Measurements from ENCODE around the gene ACD.

The ACD gene

DNA sequence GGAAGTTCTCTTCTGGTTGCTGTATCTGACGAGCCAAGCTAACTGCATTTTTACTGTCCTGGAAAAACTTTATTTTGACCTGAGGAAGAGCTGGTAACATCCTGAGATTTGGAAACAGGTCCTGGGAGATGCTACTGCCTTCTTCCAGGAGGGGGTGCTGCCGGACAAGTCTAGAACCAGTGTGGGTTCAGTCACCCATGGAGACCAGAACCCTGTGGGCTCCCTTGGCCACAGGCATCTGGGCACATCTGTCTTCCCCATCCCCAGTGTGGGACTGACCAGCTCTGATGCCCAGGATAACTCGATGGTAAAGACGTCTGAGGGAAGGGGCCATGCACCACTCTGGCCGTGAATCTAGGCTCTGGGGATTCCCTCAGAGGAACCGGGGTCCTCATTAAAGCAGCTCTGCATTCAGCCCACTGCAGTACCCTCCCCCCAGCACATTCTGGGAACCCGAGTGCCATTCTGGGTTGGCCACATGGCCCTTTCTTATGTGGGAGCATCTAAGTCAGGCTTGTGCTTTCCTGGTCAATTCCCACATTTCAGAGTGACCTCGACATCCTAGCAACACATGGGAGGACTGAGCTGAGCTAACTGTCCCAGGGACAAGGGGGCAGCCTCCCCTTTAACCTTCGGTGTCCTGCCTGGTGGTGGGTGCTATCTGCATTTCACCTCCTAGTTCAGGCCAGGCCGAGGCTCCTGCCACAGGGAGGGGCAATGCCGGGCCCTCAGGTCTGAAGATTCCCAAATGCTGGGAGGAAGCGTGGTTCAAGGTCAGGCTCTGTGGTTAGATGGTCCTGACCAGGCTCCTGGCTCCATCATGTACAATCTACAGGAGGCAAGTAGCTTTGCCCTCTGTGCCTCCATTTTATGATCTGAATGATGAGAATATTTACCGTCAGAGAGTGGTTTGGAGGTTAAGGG lies 12.9 kb upstream of the ACD start:
- peaks cover 7% of the 10 kb centered on the region for H3K36me3 ChIP-seq (ENCODE audit: insufficient read depth, low read length)
- no peaks in the 10 kb centered on the region for H3K27me3 ChIP-seq (ENCODE audit: insufficient read depth, low read length)
- H2AFZ ChIP-seq (ENCODE audit: low read depth, low read length) = no peak overlapping the region
- no peaks in the 10 kb centered on the region for H3K9me3 ChIP-seq (ENCODE audit: low read length)
- H3K4me1 ChIP-seq (ENCODE audit: insufficient read depth, low read length) = no peaks in the 10 kb centered on the region
- H3K4me3 ChIP-seq (ENCODE audit: low read length) = no peak overlapping the region

DNA sequence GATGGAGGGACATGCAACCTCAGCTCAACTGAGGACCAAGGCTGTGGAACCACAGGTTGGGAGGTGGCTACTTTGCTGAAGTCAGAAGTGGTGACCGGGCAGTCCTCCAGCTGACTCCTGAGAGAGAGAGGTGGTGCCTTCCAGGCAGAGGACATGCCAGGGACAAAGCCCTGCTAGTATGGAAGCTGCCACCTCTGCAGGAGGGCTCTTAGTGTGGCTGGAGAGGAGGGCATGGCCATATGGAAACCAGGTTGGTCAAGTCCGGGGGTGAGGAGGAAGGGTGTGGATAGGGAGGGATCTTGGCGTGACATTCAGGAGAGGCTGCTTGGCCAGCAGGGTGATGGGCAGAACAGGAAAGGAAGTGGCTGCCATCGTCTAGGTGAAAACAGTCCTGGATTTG lies 12.2 kb upstream of the ACD start:
- Histone ChIP-seq H3K27me3 (ENCODE audit: insufficient read depth, low read length) (no peaks in the 10 kb centered on the region), H3K4me3 (ENCODE audit: low read length) (no peak overlapping the region), H2AFZ (ENCODE audit: low read depth, low read length) (no peak overlapping the region), H3K36me3 (ENCODE audit: insufficient read depth, low read length) (peaks cover 7% of the 10 kb centered on the region), H3K9me3 (ENCODE audit: low read length) (no peaks in the 10 kb centered on the region), H3K4me1 (ENCODE audit: insufficient read depth, low read length) (peaks cover 6% of the 10 kb centered on the region)

DNA sequence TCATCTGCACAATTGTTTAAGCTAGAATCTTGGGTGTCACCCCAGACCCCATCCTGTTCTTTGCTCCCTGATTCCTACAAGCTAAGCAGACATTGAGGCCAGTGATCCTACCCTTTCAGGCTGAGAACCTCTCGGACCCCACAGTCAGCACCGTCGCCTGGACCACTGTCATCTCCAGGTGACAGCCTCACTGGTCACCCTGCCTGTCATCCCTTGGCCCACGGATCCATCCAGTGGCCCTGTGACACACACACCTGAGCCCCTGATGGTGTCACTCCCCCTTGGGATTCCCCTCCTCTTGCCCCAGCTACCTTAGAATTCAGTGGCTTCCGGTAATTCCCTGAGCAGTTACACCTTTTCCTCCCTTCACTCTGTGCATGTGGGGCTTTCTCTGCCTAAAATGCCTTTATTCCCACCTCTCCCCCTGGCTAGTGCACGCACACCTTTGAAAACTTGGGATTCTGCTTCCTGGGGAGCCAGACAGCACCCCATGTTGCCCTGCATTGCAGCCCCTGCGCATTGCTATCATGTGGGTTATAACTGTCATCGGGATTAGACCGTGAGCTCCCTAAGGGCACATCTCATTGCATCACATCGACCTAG lies 9.5 kb upstream of the ACD start:
- H3K4me3 ChIP-seq (ENCODE audit: low read length) = no peak overlapping the region
- no peak overlapping the region for H2AFZ ChIP-seq (ENCODE audit: low read depth, low read length)
- no peaks in the 10 kb centered on the region for H3K27me3 ChIP-seq (ENCODE audit: insufficient read depth, low read length)

DNA sequence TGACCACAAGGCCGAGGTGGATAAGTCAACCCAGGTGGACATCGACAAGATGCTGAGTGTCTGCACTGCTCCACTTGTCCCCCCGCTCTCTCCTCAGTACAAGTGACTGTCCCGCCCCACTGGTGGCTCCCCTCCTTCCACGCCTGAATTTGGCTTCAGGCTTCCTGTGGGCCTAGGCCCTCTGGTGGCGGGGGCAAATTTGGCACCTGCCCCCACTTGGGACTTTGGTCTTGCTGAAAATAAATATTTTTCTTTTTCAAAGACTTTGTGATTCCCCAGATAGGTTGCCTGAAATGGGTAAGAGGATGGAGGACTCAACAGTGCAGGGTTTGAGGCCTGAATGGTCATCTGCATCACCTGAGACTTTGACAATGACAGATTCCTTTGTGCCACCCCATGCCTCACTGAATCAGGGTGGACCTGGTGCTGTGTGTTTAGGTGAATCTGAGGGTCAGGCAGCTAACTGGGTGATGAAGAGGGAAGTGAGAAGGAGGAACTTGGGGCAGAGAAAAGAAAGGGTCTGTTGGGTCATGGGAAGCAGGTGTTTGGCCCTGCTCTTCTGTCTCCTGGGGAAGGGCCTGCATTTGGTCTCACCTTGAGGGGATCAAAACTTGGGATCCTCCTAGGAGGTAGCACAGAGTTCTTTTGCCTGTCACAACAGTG lies 8.6 kb upstream of the ACD start:
- Histone ChIP-seq H3K27me3 (ENCODE audit: insufficient read depth, low read length) (no peaks in the 10 kb centered on the region), H3K4me3 (ENCODE audit: low read length) (no peak overlapping the region), H3K9me3 (ENCODE audit: low read length) (no peaks in the 10 kb centered on the region), H3K36me3 (ENCODE audit: insufficient read depth, low read length) (peaks cover 6% of the 10 kb centered on the region), H2AFZ (ENCODE audit: low read depth, low read length) (no peak overlapping the region), H3K4me1 (ENCODE audit: insufficient read depth, low read length) (peaks cover 17% of the 10 kb centered on the region)

More for the DNA sequence above, 9.5 kb upstream of the ACD start:
- Histone ChIP-seq H3K9me3 (ENCODE audit: low read length) (no peaks in the 10 kb centered on the region), H3K36me3 (ENCODE audit: insufficient read depth, low read length) (no peaks in the 10 kb centered on the region), H3K4me1 (ENCODE audit: insufficient read depth, low read length) (peaks cover 17% of the 10 kb centered on the region)

DNA sequence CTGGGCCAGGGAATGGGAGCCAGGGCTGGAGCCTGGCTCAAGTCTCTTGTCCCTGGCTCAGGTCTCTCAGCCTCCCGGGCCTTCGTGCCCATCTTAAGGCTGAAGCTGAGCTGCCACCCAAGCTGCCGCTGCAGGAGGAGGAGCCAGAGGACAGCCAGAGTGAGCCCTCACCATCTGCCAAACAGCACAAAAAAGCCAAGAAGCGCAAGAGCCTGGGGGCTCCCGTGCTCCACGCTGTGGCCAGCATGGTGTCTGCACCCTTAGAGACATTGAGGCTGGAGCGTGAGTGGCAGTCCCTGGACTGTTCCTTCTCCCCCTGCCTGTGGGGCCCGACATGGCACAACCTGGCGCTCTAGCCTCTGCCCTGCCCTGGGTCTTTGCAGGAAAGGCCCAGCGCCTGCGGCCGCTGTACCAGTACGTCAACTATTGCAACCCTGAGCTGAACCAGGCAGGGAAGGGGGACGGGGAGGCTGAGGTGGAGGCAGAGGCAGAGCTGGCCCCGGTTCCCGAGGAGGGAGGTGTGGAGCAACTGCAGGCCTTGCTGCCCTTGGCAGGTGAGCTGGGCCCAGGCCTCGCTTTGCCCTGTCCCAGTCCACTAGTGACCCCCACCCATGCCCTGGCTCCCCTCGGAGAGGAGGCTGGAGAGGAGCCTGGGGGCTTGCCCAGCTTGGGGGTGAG lies 7.9 kb upstream of the ACD start:
- no peaks in the 10 kb centered on the region for H3K27me3 ChIP-seq (ENCODE audit: insufficient read depth, low read length)
- H3K4me1 ChIP-seq (ENCODE audit: insufficient read depth, low read length) = peaks cover 17% of the 10 kb centered on the region
- no peak overlapping the region for H3K4me3 ChIP-seq (ENCODE audit: low read length)
- H3K9me3 ChIP-seq (ENCODE audit: low read length) = no peaks in the 10 kb centered on the region
- H2AFZ ChIP-seq (ENCODE audit: low read depth, low read length) = no peak overlapping the region
- H3K36me3 ChIP-seq (ENCODE audit: insufficient read depth, low read length) = peaks cover 13% of the 10 kb centered on the region

DNA sequence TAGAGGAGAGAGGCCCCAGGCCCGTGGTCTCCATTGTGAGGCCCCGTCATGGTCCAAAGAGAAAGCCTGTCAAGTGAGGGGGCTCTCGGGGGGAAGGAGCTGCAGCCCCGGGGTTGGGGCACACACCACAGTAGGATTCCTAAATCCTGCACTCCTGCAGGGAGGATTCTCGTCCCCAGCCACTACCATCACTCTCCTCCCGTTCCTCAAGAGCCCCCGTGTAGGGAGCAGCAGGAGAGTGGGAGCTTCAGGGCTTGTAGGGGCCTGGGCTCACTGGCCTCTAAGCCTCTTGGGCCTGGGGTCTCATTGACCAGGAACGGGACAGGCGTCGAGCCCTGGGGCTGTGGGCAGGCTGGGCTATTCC lies 7.4 kb upstream of the ACD start:
- Histone ChIP-seq H3K4me3 (ENCODE audit: low read length) (no peak overlapping the region), H3K4me1 (ENCODE audit: insufficient read depth, low read length) (peaks cover 17% of the 10 kb centered on the region), H3K9me3 (ENCODE audit: low read length) (no peaks in the 10 kb centered on the region), H2AFZ (ENCODE audit: low read depth, low read length) (no peak overlapping the region), H3K27me3 (ENCODE audit: insufficient read depth, low read length) (no peaks in the 10 kb centered on the region), H3K36me3 (ENCODE audit: insufficient read depth, low read length) (peaks cover 18% of the 10 kb centered on the region)

DNA sequence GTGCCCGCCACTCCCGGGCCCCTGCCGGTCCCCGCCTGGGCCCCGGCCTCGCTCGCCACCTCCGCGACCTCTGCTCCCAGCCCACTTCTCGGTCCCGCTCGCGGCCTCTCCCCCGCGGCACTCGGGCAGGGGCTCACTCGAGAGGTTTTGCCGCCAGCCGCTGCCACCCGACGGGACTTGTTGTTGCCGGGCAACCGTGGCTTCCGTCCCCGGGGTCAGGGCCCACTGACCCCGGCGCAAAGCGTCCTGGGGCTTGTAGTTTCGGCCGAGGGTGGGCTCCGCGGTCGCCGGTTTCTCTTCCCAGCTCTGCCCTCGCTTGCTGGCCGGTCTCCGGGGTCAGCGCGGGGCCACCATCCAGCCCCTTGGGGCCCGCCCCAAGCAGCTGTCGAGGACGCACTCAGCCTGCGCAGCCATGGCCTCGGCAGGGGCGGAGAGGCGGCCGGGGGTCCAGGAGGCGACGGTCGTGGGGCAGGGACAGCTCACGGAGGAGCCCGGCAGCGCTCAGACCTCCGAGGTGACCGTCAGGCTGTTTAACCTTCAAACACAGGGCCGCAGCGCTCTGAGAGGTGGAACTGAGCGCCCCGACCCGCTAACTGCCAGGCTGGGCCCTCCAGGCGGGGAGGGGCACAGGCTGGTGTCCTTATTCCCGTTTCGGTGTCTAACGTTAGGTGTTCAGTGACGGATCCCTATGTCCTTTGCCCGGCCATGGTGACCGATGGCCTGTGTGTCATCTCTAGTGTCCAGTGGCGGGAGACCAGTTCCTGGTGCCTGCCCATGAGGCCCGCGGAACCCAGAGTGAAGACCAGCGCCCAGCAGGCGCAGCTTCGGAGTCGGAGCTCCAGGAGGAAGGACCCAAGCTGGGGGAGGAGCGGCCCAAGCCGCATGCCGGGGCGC lies 6.7 kb upstream of the ACD start, which contains the start of the genes C16orf86 and ENKD1:
Gene C16orf86, plus strand, starts transcription at position 256 of the 894 bp plus-strand sequence. Its CDS starts 157 bp downstream, at position 413.
Gene ENKD1, minus strand, starts transcription at position 192 of the 894 bp plus-strand sequence. CDS start 308 bp downstream, outside the sequence.
- peaks cover 19% of the 10 kb centered on the region for H3K4me1 ChIP-seq (ENCODE audit: insufficient read depth, low read length)
- H3K4me3 ChIP-seq (ENCODE audit: low read length) = peak within 1 kb of the TSS; percentile 56
- no peaks in the 10 kb centered on the region for H3K9me3 ChIP-seq (ENCODE audit: low read length)
- peak within 1 kb of the TSS; percentile 27 for H2AFZ ChIP-seq (ENCODE audit: low read depth, low read length)
- H3K36me3 ChIP-seq (ENCODE audit: insufficient read depth, low read length) = peaks cover 22% of the 10 kb centered on the region
- H3K27me3 ChIP-seq (ENCODE audit: insufficient read depth, low read length) = no peaks in the 10 kb centered on the region

DNA sequence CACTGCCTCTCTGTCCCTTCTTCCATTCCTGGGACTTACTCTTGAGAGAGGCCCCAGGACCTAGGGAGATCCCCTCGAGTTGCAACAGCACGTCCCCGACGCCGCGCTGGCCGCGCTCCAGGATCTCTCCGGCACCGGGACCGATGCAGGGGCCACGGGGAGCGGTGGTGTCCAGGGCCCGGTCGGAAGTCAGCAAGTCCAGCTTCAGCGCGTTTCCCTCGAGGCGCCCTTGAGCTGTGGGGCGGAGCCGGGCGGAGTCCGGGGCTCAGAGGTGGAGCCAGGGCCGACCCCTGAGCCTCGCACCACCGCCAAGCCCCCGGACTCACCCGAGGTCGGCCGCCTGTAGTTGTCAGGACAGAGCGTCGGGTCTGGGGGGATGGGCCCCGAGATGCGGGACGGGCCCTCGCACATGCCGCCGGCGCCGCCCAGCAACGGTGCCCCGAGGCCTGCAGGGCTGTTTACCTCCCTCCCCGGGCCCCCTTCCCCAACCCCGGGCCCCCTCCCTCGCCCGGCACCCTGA lies 6.0 kb upstream of the ACD start:
- H3K9me3 ChIP-seq (ENCODE audit: low read length) = no peaks in the 10 kb centered on the region
- H2AFZ ChIP-seq (ENCODE audit: low read depth, low read length) = peak overlapping the region; percentile 27
- H3K4me3 ChIP-seq (ENCODE audit: low read length) = peak overlapping the region; percentile 56
- peaks cover 22% of the 10 kb centered on the region for H3K36me3 ChIP-seq (ENCODE audit: insufficient read depth, low read length)
- no peaks in the 10 kb centered on the region for H3K27me3 ChIP-seq (ENCODE audit: insufficient read depth, low read length)
- peaks cover 26% of the 10 kb centered on the region for H3K4me1 ChIP-seq (ENCODE audit: insufficient read depth, low read length)

DNA sequence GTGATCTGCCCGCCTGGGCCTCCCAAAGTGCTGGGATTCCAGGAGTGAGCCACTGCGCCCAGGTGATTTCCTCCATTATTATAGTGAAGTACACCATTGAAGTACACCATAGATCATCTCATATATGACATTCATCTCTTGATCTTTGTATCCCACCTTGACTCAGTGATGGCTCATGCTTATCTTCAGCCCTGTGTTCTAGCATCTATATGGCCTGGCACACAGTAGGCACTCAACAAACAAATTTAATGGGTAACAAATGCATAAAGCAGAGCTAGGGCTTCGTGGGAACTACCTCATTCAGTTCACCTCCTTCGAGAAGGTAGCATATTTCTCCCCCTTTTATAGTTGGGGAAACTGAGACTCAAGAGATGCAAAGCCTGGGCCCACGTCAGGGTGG lies 5.5 kb upstream of the ACD start:
- peak overlapping the region; percentile 56 for H3K4me3 ChIP-seq (ENCODE audit: low read length)

DNA sequence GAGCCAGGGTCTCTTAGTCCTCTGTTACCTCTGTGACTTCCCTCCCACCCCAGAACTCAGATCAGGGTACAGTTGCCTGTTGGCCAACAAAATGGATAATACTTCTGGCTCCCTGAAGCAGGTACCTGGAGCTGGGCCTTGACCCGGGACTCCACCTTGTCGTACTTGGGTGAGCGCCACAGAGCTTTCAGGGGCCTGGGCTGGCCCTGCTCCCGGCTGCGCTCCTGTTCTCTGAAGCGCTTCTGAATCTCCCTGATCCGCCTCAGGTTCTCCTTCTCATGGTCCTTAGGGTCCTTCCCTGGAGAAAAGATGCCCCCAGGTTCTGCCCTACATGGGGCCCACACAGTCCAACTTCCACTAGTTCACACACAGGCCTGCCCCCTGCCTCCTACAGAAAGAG lies 4.8 kb upstream of the ACD start:
- peaks cover 22% of the 10 kb centered on the region for H3K36me3 ChIP-seq (ENCODE audit: insufficient read depth, low read length)
- no peak overlapping the region for H2AFZ ChIP-seq (ENCODE audit: low read depth, low read length)
- no peak overlapping the region for H3K4me3 ChIP-seq (ENCODE audit: low read length)
- no peaks in the 10 kb centered on the region for H3K9me3 ChIP-seq (ENCODE audit: low read length)
- H3K27me3 ChIP-seq (ENCODE audit: insufficient read depth, low read length) = no peaks in the 10 kb centered on the region
- peaks cover 26% of the 10 kb centered on the region for H3K4me1 ChIP-seq (ENCODE audit: insufficient read depth, low read length)

More for the DNA sequence above, 5.5 kb upstream of the ACD start:
- Histone ChIP-seq H3K27me3 (ENCODE audit: insufficient read depth, low read length) (no peaks in the 10 kb centered on the region), H3K36me3 (ENCODE audit: insufficient read depth, low read length) (peaks cover 22% of the 10 kb centered on the region), H2AFZ (ENCODE audit: low read depth, low read length) (no peak overlapping the region), H3K9me3 (ENCODE audit: low read length) (no peaks in the 10 kb centered on the region), H3K4me1 (ENCODE audit: insufficient read depth, low read length) (peaks cover 26% of the 10 kb centered on the region)

DNA sequence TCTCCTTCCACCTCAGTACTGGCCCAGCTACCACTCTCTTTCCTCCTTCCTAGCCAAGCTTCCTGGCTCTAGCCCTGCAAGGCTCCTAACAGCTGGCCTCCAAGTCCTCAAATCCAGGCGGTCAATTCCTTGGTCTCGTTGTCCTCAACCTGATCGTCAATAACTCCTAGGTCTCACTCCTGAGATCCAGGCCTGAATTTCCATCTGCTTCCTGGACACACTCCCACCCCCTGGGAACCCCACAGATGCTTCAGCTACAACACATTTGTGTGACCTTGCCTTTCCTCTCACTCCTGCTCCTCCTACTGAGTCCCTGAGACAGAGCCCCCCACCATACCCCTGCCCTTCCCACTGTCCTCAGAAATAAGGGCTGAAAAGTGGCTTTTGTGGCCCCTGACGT lies 4.2 kb upstream of the ACD start:
- Histone ChIP-seq H3K4me1 (ENCODE audit: insufficient read depth, low read length) (peaks cover 30% of the 10 kb centered on the region), H3K4me3 (ENCODE audit: low read length) (no peak overlapping the region), H3K36me3 (ENCODE audit: insufficient read depth, low read length) (peaks cover 22% of the 10 kb centered on the region), H2AFZ (ENCODE audit: low read depth, low read length) (no peak overlapping the region), H3K27me3 (ENCODE audit: insufficient read depth, low read length) (no peaks in the 10 kb centered on the region), H3K9me3 (ENCODE audit: low read length) (no peaks in the 10 kb centered on the region)

DNA sequence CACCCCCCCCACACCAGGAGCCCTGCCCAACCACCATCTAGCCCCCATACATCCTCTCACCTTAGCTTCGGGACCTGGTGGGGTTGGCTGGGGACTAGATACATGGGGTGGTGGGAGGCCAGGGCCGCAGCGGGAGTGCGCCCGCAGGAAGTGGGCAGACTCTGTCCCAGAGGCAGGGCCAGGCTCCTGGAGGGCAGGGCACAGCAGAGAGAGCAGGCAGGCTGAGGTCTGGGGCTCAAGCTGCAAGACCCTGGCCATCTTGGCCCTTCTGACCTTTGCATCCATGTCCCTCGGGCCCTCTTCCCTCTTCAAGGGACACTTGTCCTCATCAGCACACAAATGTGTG lies 3.8 kb upstream of the ACD start:
- peaks cover 22% of the 10 kb centered on the region for H3K36me3 ChIP-seq (ENCODE audit: insufficient read depth, low read length)
- no peak overlapping the region for H3K4me3 ChIP-seq (ENCODE audit: low read length)
- H3K4me1 ChIP-seq (ENCODE audit: insufficient read depth, low read length) = peaks cover 34% of the 10 kb centered on the region
- no peak overlapping the region for H2AFZ ChIP-seq (ENCODE audit: low read depth, low read length)
- no peaks in the 10 kb centered on the region for H3K27me3 ChIP-seq (ENCODE audit: insufficient read depth, low read length)
- H3K9me3 ChIP-seq (ENCODE audit: low read length) = no peaks in the 10 kb centered on the region
